HL-60/S4 (cell line): ENCODE measurements around the gene UBXN7.
"Not testable (repeated sequence)": the region's sequence is repeated elsewhere in the genome, so short reads cannot be mapped to it uniquely, and the experiment has no call there.

Source experiments
- in situ Hi-C: fragments of 300-500 bp; cut with MboI; formaldehyde crosslinking; loops from 2 replicates; pipeline ENCODE4 v1.14.3; 2022; ENCODE audit warnings: low sequenced_read_pairs

The UBXN7 gene

GRCh38 chr3:196418601-196419000, 13.6 kb downstream of the UBXN7 start:
- in situ Hi-C loops = no loop called here

GRCh38 chr3:196414469-196414868, 17.8 kb downstream of the UBXN7 start:
- in situ Hi-C loops = no loop called here

GRCh38 chr3:196412704-196413103, 19.5 kb downstream of the UBXN7 start:
- in situ Hi-C loops = no loop called here

- in situ Hi-C loops = no loop called here
These were observed 22.8 kb downstream of the UBXN7 start for GRCh38 chr3:196409409-196409808.

- in situ Hi-C loops = no loop called here
These were observed 23.5 kb downstream of the UBXN7 start for GRCh38 chr3:196408565-196409300.

GRCh38 chr3:196406811-196407470, 25.3 kb downstream of the UBXN7 start:
- in situ Hi-C loops = no loop called here

GRCh38 chr3:196400331-196400730, 31.9 kb downstream of the UBXN7 start:
- in situ Hi-C loops = no loop called here

GRCh38 chr3:196399485-196399945, 32.7 kb downstream of the UBXN7 start:
- in situ Hi-C loops = no loop called here

GRCh38 chr3:196398782-196399181, 33.4 kb downstream of the UBXN7 start:
- in situ Hi-C loops = no loop called here

GRCh38 chr3:196397941-196398340, 34.3 kb downstream of the UBXN7 start:
- in situ Hi-C loops = no loop called here

GRCh38 chr3:196390116-196390515, 42.1 kb downstream of the UBXN7 start:
- in situ Hi-C loops = no loop called here

- in situ Hi-C loops = no loop called here
These were observed 43.3 kb downstream of the UBXN7 start for GRCh38 chr3:196388956-196389355.

GRCh38 chr3:196387941-196388340, 44.3 kb downstream of the UBXN7 start:
- in situ Hi-C loops = not testable (repeated sequence)

GRCh38 chr3:196386797-196387196, 45.4 kb downstream of the UBXN7 start:
- in situ Hi-C loops = not testable (repeated sequence)

- in situ Hi-C loops = not testable (repeated sequence)
These were observed 46.2 kb downstream of the UBXN7 start for GRCh38 chr3:196386034-196386433.

GRCh38 chr3:196385446-196385845, 46.8 kb downstream of the UBXN7 start:
- in situ Hi-C loops = not testable (repeated sequence)

GRCh38 chr3:196378146-196378841, 53.9 kb downstream of the UBXN7 start:
- in situ Hi-C loops = no loop called here

- in situ Hi-C loops = no loop called here
These were observed 54.9 kb downstream of the UBXN7 start for GRCh38 chr3:196377321-196377720.

GRCh38 chr3:196365736-196366135, 66.5 kb downstream of the UBXN7 start:
- in situ Hi-C loops = no loop called here

- in situ Hi-C loops = no loop called here
These were observed 71.6 kb downstream of the UBXN7 start for GRCh38 chr3:196360586-196360985.

- in situ Hi-C loops = not testable (repeated sequence)
These were observed 73.7 kb downstream of the UBXN7 start for GRCh38 chr3:196358540-196358939.

GRCh38 chr3:196357905-196358304, 74.3 kb downstream of the UBXN7 start:
- in situ Hi-C loops = no loop called here
